CD14-positive monocyte (primary cell): ENCODE data around the gene CAMK2A. TPM values are rescaled to one million over a fixed set of nuclear protein-coding genes. Genes with fewer than 3 reads are reported as not detected.

ENCODE experiments used
- DNase-seq, 3 donors: peaks; one replicate each; pipeline ENCODE4 v3.0.0-alpha.2; 2011 to 2022
- H2AFZ ChIP-seq: 2 replicates; pipeline ENCODE4 v1.6.0; 2012; ENCODE audit warnings: mild to moderate bottlenecking, low read depth, low read length, inconsistent platforms; ENCODE audit not compliant: insufficient read depth, poor library complexity, severe bottlenecking
- H3K27ac ChIP-seq, 2 donors: 1 replicate in 1 of 2; 2 replicates in 1 of 2; pipeline ENCODE4 v1.5.1; 2012 to 2013; ENCODE audit warnings: low read length in 2 of 2, control low read depth in 1 of 2, inconsistent platforms in 1 of 2, low read depth in 1 of 2, mild to moderate bottlenecking in 1 of 2
- H3K27me3 ChIP-seq, 2 donors: one replicate each; pipeline versions ENCODE4 v1.6.0 to v1.6.1; 2011 to 2013; ENCODE audit warnings: low read length in 2 of 2; ENCODE audit not compliant: control insufficient read depth in 2 of 2, insufficient read depth in 2 of 2
- H3K36me3 ChIP-seq, 2 donors: replicated peaks in 1 of 2; 1 replicate in 1 of 2; 2 replicates in 1 of 2; pipeline versions ENCODE4 v1.5.1 to v1.6.1; 2012 to 2013; ENCODE audit warnings: low read length in 2 of 2, control low read depth in 1 of 2, inconsistent platforms in 1 of 2, mild to moderate bottlenecking in 1 of 2; ENCODE audit not compliant: insufficient read depth in 2 of 2, control insufficient read depth in 1 of 2
- H3K4me1 ChIP-seq, 2 donors: 1 replicate in 1 of 2; 2 replicates in 1 of 2; pipeline versions ENCODE4 v1.5.1 to v1.6.1; 2012 to 2013; ENCODE audit warnings: low read length in 2 of 2, control low read depth in 1 of 2, inconsistent platforms in 1 of 2, mild to moderate bottlenecking in 1 of 2, moderate library complexity in 1 of 2; ENCODE audit not compliant: insufficient read depth in 2 of 2, control insufficient read depth in 1 of 2
- H3K4me2 ChIP-seq: replicated peaks from 2 replicates; pipeline ENCODE3; 2012; ENCODE audit warnings: low read length, moderate library complexity, mild to moderate bottlenecking; ENCODE audit not compliant: poor library complexity, severe bottlenecking; ENCODE audit errors: extremely low read depth
- H3K4me3 ChIP-seq, 3 experiments: fragments of 200-600 bp in 1 of 3; sonication (generic) in 1 of 3; replicated peaks in 1 of 3; 1 replicate in 2 of 3; 2 replicates in 1 of 3; pipeline ENCODE4 v1.5.1; 2011 to 2013; ENCODE audit warnings: low read length in 3 of 3, mild to moderate bottlenecking in 3 of 3, control low read depth in 2 of 3, low read depth in 2 of 3, inconsistent platforms in 1 of 3, moderate library complexity in 1 of 3
- H3K79me2 ChIP-seq: 2 replicates; pipeline ENCODE4 v1.6.0; 2012; ENCODE audit warnings: mild to moderate bottlenecking, control low read depth, inconsistent platforms, low read length, moderate library complexity; ENCODE audit not compliant: insufficient read depth
- H3K9ac ChIP-seq: 2 replicates; pipeline ENCODE4 v1.6.0; 2017; ENCODE audit warnings: low read length, mild to moderate bottlenecking; ENCODE audit not compliant: insufficient read depth, poor library complexity, severe bottlenecking
- H3K9me3 ChIP-seq, 2 donors: replicated peaks in 1 of 2; 1 replicate in 1 of 2; 2 replicates in 1 of 2; pipeline versions ENCODE4 v1.5.1 to v1.6.1; 2012 to 2013; ENCODE audit warnings: low read length in 2 of 2, control low read depth in 1 of 2; ENCODE audit not compliant: control insufficient read depth in 1 of 2, insufficient read depth in 1 of 2
- H4K20me1 ChIP-seq: 2 replicates; pipeline ENCODE4 v1.6.0; 2012; ENCODE audit warnings: mild to moderate bottlenecking, low read length, control low read depth, moderate library complexity; ENCODE audit not compliant: insufficient read depth
- H3K27ac Mint-ChIP-seq, 7 donors: one replicate each; pipeline ENCODE4 v1.8.0; 2020; ENCODE audit warnings: mild to moderate bottlenecking in 7 of 7, mixed read lengths in 7 of 7, moderate library complexity in 6 of 7, inconsistent platforms in 2 of 7
- H3K27me3 Mint-ChIP-seq, 3 donors: one replicate each; pipeline ENCODE4 v1.8.0; 2021 to 2022; ENCODE audit warnings: low read depth in 3 of 3, mild to moderate bottlenecking in 3 of 3, mixed read lengths in 3 of 3, moderate library complexity in 3 of 3, inconsistent platforms in 1 of 3
- H3K36me3 Mint-ChIP-seq, 2 donors: one replicate each; pipeline ENCODE4 v1.8.0; 2020; ENCODE audit warnings: mixed read lengths in 2 of 2, inconsistent platforms in 1 of 2, mild to moderate bottlenecking in 1 of 2
- H3K4me1 Mint-ChIP-seq: one replicate; pipeline ENCODE4 v1.8.0; 2020; ENCODE audit warnings: mild to moderate bottlenecking, mixed read lengths
- H3K4me3 Mint-ChIP-seq, 2 donors: one replicate each; pipeline ENCODE4 v1.8.0; 2020; ENCODE audit warnings: mild to moderate bottlenecking in 2 of 2, mixed read lengths in 2 of 2, moderate library complexity in 1 of 2
- H3K9me3 Mint-ChIP-seq, 7 donors: one replicate each; pipeline ENCODE4 v1.8.0; 2020 to 2022; ENCODE audit warnings: mixed read lengths in 7 of 7, mild to moderate bottlenecking in 6 of 7, moderate library complexity in 6 of 7, inconsistent platforms in 2 of 7
- whole genome bisulfite sequencing: methylation state at CpG from one replicate; pipeline ENCODE4 v1.1.5; 2013; ENCODE audit warnings: missing lambda C conversion rate; ENCODE audit not compliant: insufficient coverage; 5-methylcytosine and 5-hydroxymethylcytosine counted together
- intact Hi-C, 2 donors: fragments of 100-400 bp; cut with micrococcal nuclease; formaldehyde crosslinking; loops; one replicate each; pipeline versions ENCODE4 v1.15.0 to v1.15.1; 2023
- polyA plus RNA-seq, 3 donors: library from polyadenylated mRNA; depleted of rRNA in 1 of 3; unstranded in 2 of 3; stranded (reverse) in 1 of 3; fragments of 300-500 nt in 2 of 3; fragments of >200 nt in 1 of 3; fragmentation: Illumina TruSeq in 2 of 3; gene quantifications; 1 replicate in 2 of 3; 2 replicates in 1 of 3; pipeline ENCODE4 v1.2.3, GENCODE V29; 2012 to 2021
- TF ChIP-seq, protein P1 (sequence below): fragments of 200-600 bp; IDR thresholded peaks from one replicate; pipeline ENCODE4 v1.8.0; 2022; ENCODE audit warnings: antibody characterized with exemption, mild to moderate bottlenecking

The CAMK2A gene
- polyA plus RNA-seq, 3 donors = not detected

DNA sequence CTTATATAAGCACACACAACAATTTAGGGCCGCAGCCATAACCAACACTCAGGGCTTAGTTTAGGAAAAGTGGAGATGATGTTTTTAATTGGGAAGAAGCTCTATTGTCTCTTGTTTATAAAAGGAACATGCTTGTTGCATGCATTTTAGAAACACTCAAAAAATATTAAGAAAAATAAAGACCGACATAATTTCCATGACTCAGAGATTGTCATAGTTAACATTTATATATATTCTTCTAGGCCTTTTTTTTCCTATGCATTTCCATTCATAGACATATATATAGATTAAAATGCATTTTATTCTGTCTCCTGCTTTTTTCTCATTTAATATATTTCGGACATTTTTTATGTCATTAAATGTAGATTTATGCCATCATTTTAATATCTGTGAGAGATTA is 26.7 kb upstream of the CAMK2A start:
- Histone ChIP-seq H3K4me3 (no peak overlapping the region), H3K9ac (no peak overlapping the region), H3K4me1 (no peaks in the 10 kb centered on the region), H3K9me3 (no peaks in the 10 kb centered on the region), H3K36me3 (no peaks in the 10 kb centered on the region), H3K27me3 (no peaks in the 10 kb centered on the region), H2AFZ (no peak overlapping the region), H3K79me2 (no peaks in the 10 kb centered on the region), H3K4me2 (no peak overlapping the region), H4K20me1 (no peaks in the 10 kb centered on the region), H3K27ac (no peak overlapping the region)
- WGBS = no CpG with 5 or more reads among the region's 3 CpGs
- no peak for DNase-seq
- H3K9me3 Mint-ChIP-seq = no peaks in the 10 kb centered on the region
- H3K27me3 Mint-ChIP-seq = peaks cover 0 to 6% (median 2%) of the 10 kb centered on the region in 3 donors
- TF ChIP-seq, protein P1, sequence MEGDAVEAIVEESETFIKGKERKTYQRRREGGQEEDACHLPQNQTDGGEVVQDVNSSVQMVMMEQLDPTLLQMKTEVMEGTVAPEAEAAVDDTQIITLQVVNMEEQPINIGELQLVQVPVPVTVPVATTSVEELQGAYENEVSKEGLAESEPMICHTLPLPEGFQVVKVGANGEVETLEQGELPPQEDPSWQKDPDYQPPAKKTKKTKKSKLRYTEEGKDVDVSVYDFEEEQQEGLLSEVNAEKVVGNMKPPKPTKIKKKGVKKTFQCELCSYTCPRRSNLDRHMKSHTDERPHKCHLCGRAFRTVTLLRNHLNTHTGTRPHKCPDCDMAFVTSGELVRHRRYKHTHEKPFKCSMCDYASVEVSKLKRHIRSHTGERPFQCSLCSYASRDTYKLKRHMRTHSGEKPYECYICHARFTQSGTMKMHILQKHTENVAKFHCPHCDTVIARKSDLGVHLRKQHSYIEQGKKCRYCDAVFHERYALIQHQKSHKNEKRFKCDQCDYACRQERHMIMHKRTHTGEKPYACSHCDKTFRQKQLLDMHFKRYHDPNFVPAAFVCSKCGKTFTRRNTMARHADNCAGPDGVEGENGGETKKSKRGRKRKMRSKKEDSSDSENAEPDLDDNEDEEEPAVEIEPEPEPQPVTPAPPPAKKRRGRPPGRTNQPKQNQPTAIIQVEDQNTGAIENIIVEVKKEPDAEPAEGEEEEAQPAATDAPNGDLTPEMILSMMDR = no peak
- intact Hi-C loops = no loop called here
- no peak overlapping the region for H3K27ac Mint-ChIP-seq
- no peaks in the 10 kb centered on the region for H3K36me3 Mint-ChIP-seq
- no peak overlapping the region for H3K4me3 Mint-ChIP-seq
- peaks cover 2% of the 10 kb centered on the region for H3K4me1 Mint-ChIP-seq

- WGBS = 74% methylated on average over 2 of the region's 4 CpGs
- H3K4me3 ChIP-seq = no peak overlapping the region
- no peaks in the 10 kb centered on the region for H3K79me2 ChIP-seq
- no peak for DNase-seq
- H3K27ac ChIP-seq = no peak overlapping the region
- H3K4me2 ChIP-seq = no peak overlapping the region
- TF ChIP-seq, protein P1 = no peak
- H3K36me3 ChIP-seq = no peaks in the 10 kb centered on the region
- Mint-ChIP-seq H3K36me3 (no peaks in the 10 kb centered on the region), H3K4me3 (no peak overlapping the region), H3K27ac (no peak overlapping the region), H3K9me3 (no peaks in the 10 kb centered on the region), H3K4me1 (peaks cover 2% of the 10 kb centered on the region), H3K27me3 (peaks cover 2 to 8% (median 2%) of the 10 kb centered on the region in 3 donors)
- no peak overlapping the region for H2AFZ ChIP-seq
- H3K27me3 ChIP-seq = no peaks in the 10 kb centered on the region
- H3K9me3 ChIP-seq = no peaks in the 10 kb centered on the region
- H4K20me1 ChIP-seq = no peaks in the 10 kb centered on the region
- no peak overlapping the region for H3K9ac ChIP-seq
- no peaks in the 10 kb centered on the region for H3K4me1 ChIP-seq
- intact Hi-C loops = no loop called here
Observed at GRCh38 chr5:150315245-150315644, 25.7 kb upstream of the CAMK2A start.
